Measurements from ENCODE around the gene C7orf25.

The C7orf25 gene

DNA sequence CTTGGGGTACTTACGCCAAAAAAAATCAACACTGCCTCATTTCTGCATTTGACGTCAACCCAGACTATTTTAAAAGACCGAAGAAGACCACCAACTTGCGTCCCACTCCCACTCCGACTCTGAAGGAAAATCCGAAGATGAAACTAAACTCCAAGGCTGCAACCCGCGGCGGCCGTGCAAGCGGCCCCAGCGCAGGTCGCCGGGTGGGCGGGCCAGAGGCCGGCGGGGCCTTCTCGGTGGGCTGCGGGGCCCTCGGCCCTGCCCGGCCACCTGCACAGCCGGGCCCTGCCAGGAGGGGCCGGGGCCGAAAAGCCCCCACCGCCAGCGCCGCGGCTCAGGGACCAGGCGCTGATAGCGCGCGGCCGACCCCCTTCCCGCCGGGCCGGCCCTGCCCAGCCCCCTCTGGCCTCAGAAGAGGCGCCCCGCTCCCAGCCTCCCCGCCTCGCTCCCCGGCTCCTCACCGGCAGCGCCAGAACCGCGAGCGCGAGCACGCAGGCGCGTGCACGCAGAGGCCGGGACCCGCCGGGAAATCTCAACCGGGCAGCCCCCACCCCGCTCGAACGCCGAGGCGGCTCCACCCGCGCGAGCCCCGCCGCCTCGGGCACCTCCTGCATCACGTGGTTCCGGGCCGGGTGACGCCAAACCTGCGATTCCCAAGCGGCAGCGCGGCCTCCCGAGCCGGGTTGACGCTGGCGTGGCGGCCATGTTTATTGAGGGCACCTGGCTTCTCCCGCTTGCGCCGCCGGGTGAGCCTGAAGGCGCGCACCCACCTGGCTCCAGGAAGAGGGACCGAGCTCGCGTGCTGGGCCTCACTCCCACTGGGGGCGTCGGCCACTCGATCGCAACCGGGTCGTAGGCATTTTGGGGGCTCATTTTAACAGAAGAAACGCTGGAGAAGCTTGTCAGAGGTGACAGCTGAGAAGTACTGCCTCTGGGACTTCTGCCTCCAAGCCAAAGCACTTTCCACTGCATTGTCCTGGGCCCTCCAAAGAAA lies at the start of gene C7orf25:
C7orf25 (minus strand) TSS at position 617 of the 994 bp plus-strand sequence. CDS start 1,170 bp downstream, outside the sequence.
- peak; percentile 96 for DNase-seq (ENCODE audit: low spot score)

- no peak for DNase-seq (ENCODE audit: low spot score)
Measured at GRCh38 chr7:42961170-42961569, 49.3 kb upstream of the C7orf25 start.

GRCh38 chr7:42960762-42961161 lies 48.9 kb upstream of the C7orf25 start:
- DNase-seq (ENCODE audit: low spot score) = no peak

DNA sequence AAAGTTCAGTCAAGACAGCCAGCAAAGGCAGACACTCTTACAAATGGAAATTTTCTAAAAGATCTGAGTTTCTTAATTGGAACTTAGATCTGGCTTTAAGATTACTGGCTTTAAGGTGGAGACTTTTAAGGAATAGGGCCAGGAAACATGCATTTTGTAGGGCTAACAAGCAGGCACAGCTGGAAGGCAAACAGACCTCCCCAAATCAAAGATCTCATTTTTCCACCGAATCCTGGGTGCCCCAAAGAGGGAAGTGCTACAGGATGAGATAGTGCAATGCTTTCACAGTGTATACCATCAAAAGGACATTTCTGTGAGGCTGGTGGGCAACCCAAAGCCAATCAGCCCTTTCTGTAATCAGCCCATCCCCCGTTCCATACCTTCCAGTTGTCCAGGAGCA lies 47.7 kb upstream of the C7orf25 start:
- no peak for DNase-seq (ENCODE audit: low spot score)

- DNase-seq (ENCODE audit: low spot score) = no peak
Measured at GRCh38 chr7:42956062-42956461, 44.2 kb upstream of the C7orf25 start.

- no peak for DNase-seq (ENCODE audit: low spot score)
Measured at GRCh38 chr7:42953994-42954393, 42.1 kb upstream of the C7orf25 start.

GRCh38 chr7:42952328-42952727 lies 40.5 kb upstream of the C7orf25 start:
- no peak for DNase-seq (ENCODE audit: low spot score)

- no peak for DNase-seq (ENCODE audit: low spot score)
Measured at GRCh38 chr7:42950417-42950816, 38.5 kb upstream of the C7orf25 start.

GRCh38 chr7:42947521-42947920 lies 35.7 kb upstream of the C7orf25 start:
- DNase-seq (ENCODE audit: low spot score) = no peak

- no peak for DNase-seq (ENCODE audit: low spot score)
Measured at GRCh38 chr7:42946627-42946950, 34.7 kb upstream of the C7orf25 start.

DNA sequence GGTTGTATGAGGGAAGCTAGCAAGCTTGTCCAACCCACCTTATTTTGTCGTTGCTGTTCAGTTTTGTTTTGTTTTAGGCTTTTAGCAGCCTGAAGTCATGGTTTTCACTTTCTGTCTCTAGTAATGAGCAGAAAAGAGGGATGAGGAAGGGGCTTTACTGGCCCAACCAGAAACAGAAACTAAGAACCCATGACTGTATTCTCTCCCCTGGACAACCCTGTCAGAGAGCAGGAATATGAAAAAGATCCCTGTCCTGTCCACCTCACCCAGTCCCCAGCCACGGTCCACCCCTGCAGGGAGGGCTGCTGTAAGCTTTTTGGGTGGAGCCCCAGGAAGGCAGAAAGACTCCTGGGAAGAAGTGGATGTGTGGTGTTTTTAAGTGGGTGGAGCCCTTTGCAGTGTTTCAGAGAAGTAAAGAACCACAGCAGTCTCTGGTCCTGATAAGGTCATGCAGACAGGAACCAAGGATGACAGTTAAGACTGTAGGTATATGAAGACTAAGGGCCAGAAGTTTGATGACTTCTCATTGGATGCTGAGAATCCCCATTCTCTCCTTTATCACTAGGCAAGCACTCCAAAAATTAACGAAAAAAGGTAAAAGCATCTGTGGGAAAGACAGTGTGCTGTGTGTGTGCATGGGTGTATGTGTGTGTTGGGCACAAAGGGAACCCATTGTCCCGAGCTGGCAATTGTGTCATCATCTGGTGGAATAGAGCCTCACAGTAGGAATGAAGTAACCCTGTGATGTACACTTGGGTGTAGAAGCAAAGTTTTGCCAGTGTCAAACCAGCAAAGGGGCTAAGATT lies 34.2 kb upstream of the C7orf25 start:
- DNase-seq (ENCODE audit: low spot score) = no peak

GRCh38 chr7:42940985-42941847 lies 29.3 kb upstream of the C7orf25 start:
- peak; percentile 94 for DNase-seq (ENCODE audit: low spot score)

- DNase-seq (ENCODE audit: low spot score) = no peak
Measured at GRCh38 chr7:42939457-42940240, 27.8 kb upstream of the C7orf25 start.

GRCh38 chr7:42935861-42936260 lies 24.0 kb upstream of the C7orf25 start:
- no peak for DNase-seq (ENCODE audit: low spot score)

DNA sequence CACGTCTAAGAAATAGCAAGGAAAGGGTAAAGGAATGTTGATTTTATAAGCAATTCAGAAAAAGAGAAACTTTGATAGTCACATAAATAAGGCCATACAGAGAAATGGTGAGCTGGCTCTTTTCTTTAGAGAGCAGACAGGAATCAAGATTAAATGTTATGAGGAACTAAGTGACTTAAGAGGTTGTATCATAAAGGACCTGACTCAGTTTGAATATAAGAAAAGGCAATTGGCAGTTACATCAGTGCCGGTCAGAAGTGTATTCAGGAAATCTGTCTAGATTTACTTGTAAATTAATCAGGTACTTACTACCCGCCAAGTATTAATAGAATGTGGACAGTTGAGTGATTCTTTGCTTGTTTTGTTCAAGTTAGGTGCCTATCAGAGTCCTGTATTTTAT lies 22.4 kb upstream of the C7orf25 start:
- DNase-seq (ENCODE audit: low spot score) = no peak

DNA sequence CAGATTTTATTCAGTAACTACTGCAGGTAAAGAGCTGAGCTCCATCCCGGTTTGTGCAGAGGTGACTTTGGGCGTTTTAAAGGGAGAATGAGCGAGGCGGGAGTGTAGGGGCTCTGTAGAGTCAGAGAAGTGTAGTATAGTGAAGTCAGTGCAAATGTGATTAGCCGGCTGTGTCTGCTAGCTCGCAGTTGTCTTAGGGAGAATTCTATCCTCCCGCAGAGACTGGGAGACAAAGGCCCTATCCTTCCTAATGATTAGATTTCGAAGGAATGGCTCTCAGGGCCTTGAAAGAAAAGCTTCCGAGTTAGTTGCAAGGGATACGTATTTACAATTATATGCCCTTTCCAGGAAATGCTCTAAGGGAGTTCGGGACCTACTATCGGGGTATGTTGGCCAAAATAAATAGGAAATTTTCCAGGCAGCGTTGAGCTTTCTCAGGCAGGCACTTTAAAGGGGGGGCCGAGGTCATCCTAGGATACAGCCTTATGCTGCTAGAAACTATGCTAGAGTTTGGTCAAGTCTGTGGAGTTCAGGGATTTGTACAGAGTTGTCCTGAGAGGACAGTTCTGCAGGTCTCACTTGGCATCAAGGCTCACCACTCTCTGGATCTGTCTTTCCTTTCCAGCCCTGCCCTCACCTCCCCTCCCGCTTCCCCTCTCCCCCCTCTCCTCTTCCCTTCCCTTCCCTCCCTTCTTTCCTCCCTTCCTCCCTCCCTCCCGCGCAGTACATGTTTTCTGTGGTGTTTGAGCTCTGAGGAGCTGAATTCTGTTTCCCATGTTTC lies 21.1 kb upstream of the C7orf25 start:
- peak; percentile 33 for DNase-seq (ENCODE audit: low spot score)

- DNase-seq (ENCODE audit: low spot score) = peak; percentile 99
Measured at GRCh38 chr7:42931834-42932651, 20.2 kb upstream of the C7orf25 start, which contains the start of the genes MRPL32 and PSMA2. MRPL32 (plus strand) TSS chr7:42932376; CDS start chr7:42932387, 11 bp downstream. PSMA2 (minus strand) TSS chr7:42932174; CDS start chr7:42932158, 16 bp downstream.

GRCh38 chr7:42931447-42931833 lies 19.6 kb upstream of the C7orf25 start:
- DNase-seq (ENCODE audit: low spot score) = no peak

DNA sequence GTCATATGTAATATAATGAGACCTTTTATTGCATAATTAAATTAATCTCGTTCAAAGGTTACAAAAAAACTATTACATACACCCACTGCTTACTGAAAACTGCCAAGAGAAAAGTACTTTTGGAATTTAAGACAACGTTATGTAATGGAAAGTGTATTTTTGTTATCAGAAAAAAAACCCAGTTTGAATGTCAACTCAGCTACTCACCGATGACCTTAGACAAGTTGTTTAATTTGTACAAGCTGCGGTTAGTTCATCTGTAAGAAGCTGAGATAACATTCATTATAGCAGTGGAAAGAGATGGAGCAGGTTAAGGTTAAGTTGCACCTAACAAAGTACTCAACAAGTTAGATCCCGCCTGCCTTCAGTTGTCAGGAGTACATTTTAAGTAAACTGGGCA lies 19.0 kb upstream of the C7orf25 start:
- no peak for DNase-seq (ENCODE audit: low spot score)

Data from cerebellar cortex (tissue), 1 donor.